Caco-2 (cell line): ENCODE results near the gene CAPN8. TPM values are rescaled to one million over a fixed set of nuclear protein-coding genes. Genes with fewer than 3 reads are reported as not detected.

Experiments
- BruUV-seq: library from RNA; stranded (reverse); fragments of 400-500 nt; replicated peaks from 2 replicates; lab custom pipeline; 2021; lab: Mats Ljungman, UMichigan
- CTCF ChIA-PET: fragments of 300-600 bp; sonication (Branson Sonifier 250); formaldehyde crosslinking; loops from one replicate; lab custom pipeline; 2022; ENCODE audit warnings: antibody characterized with exemption; lab: Charles Lee
- POLR2A ChIA-PET: fragments of 300-600 bp; sonication (Branson Sonifier 250); formaldehyde crosslinking; loops from one replicate; lab custom pipeline; 2022; ENCODE audit warnings: antibody characterized with exemption; lab: Charles Lee
- DNase-seq, 2 experiments: peaks; one replicate each; pipeline versions ENCODE4 v3.0.0 to v3.0.0-alpha.2; 2020 to 2022
- H3K27me3 ChIP-seq: replicated peaks from 2 replicates; pipeline ENCODE4 v1.6.0; 2011; ENCODE audit warnings: low read length; ENCODE audit not compliant: control insufficient read depth, insufficient read depth
- H3K36me3 ChIP-seq: 2 replicates; pipeline ENCODE4 v1.5.1; 2011; ENCODE audit warnings: low read length; ENCODE audit not compliant: control insufficient read depth, insufficient read depth
- H3K4me1 ChIP-seq: fragments of 250-450 bp; sonication (Bioruptor Pico); 2 replicates; pipeline ENCODE4 v1.5.1; 2020; ENCODE audit warnings: mild to moderate bottlenecking
- H3K4me3 ChIP-seq: 2 replicates; pipeline ENCODE4 v1.5.1; 2011; ENCODE audit warnings: low read depth, mild to moderate bottlenecking, control low read depth, low read length
- H3K9me3 ChIP-seq: fragments of 250-450 bp; sonication (Bioruptor Pico); 2 replicates; pipeline ENCODE4 v1.5.1; 2020; ENCODE audit warnings: mild to moderate bottlenecking, moderate library complexity
- H3K27ac Mint-ChIP-seq: one replicate; pipeline ENCODE4 v1.8.0; 2022; ENCODE audit warnings: mixed read lengths; ENCODE audit not compliant: unreplicated experiment
- H3K27me3 Mint-ChIP-seq: one replicate; pipeline ENCODE4 v1.8.0; 2022; ENCODE audit warnings: mixed read lengths; ENCODE audit not compliant: insufficient read depth, unreplicated experiment
- H3K36me3 Mint-ChIP-seq: one replicate; pipeline ENCODE4 v1.8.0; 2022; ENCODE audit warnings: mild to moderate bottlenecking, mixed read lengths; ENCODE audit not compliant: insufficient read depth, unreplicated experiment
- H3K4me1 Mint-ChIP-seq: one replicate; pipeline ENCODE4 v1.8.0; 2022; ENCODE audit warnings: low read depth, mixed read lengths; ENCODE audit not compliant: unreplicated experiment
- H3K4me3 Mint-ChIP-seq: one replicate; pipeline ENCODE4 v1.8.0; 2022; ENCODE audit warnings: mild to moderate bottlenecking, moderate library complexity, mixed read lengths; ENCODE audit not compliant: unreplicated experiment
- H3K9me3 Mint-ChIP-seq: one replicate; pipeline ENCODE4 v1.8.0; 2022; ENCODE audit warnings: mixed read lengths; ENCODE audit not compliant: unreplicated experiment
- intact Hi-C: fragments of 100-400 bp; cut with micrococcal nuclease; formaldehyde crosslinking; loops from one replicate; pipeline ENCODE4 v1.10.0; 2022; ENCODE audit not compliant: unreplicated experiment
- total RNA-seq: library from RNA; stranded (reverse); gene quantifications from 2 replicates; pipeline ENCODE4 v1.2.3, GENCODE V29; 2022
- TF ChIP-seq, protein P1 (sequence below), 2 experiments: fragments of 200-600 bp in 1 of 2; IDR thresholded peaks; 1 replicate in 1 of 2; 2 replicates in 1 of 2; pipeline versions ENCODE4 v1.5.1 to v1.8.0; 2011 to 2022; ENCODE audit warnings: antibody characterized with exemption in 1 of 2, control low read depth in 1 of 2, inconsistent platforms in 1 of 2, low read depth in 1 of 2, low read length in 1 of 2, mild to moderate bottlenecking in 1 of 2, moderate library complexity in 1 of 2; ENCODE audit not compliant: insufficient read depth in 1 of 2, severe bottlenecking in 1 of 2, unreplicated experiment in 1 of 2

Gene CAPN8
- total RNA-seq, 1 experiment from 2014 or later = 4.1 TPM

GRCh38 chr1:223549740-223550139 is 115.8 kb downstream of the CAPN8 start:
- no peak overlapping the region for H3K27ac Mint-ChIP-seq
- Histone ChIP-seq H3K9me3 (no peaks in the 10 kb centered on the region), H3K4me1 (no peaks in the 10 kb centered on the region), H3K36me3 (no peaks in the 10 kb centered on the region), H3K4me3 (no peak overlapping the region), H3K27me3 (no peaks in the 10 kb centered on the region)
- TF ChIP-seq, protein P1, sequence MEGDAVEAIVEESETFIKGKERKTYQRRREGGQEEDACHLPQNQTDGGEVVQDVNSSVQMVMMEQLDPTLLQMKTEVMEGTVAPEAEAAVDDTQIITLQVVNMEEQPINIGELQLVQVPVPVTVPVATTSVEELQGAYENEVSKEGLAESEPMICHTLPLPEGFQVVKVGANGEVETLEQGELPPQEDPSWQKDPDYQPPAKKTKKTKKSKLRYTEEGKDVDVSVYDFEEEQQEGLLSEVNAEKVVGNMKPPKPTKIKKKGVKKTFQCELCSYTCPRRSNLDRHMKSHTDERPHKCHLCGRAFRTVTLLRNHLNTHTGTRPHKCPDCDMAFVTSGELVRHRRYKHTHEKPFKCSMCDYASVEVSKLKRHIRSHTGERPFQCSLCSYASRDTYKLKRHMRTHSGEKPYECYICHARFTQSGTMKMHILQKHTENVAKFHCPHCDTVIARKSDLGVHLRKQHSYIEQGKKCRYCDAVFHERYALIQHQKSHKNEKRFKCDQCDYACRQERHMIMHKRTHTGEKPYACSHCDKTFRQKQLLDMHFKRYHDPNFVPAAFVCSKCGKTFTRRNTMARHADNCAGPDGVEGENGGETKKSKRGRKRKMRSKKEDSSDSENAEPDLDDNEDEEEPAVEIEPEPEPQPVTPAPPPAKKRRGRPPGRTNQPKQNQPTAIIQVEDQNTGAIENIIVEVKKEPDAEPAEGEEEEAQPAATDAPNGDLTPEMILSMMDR (IDR thresholded peaks at IDR 0.05; ENCODE audit: insufficient read depth in 1 of 2, low read depth in 1 of 2, low read length in 1 of 2, severe bottlenecking in 1 of 2, unreplicated experiment in 1 of 2) = no peak
- H3K4me3 Mint-ChIP-seq = no peak overlapping the region
- H3K27me3 Mint-ChIP-seq = no peaks in the 10 kb centered on the region
- intact Hi-C loops = no loop called here
- DNase-seq = no peak
- no peaks in the 10 kb centered on the region for H3K4me1 Mint-ChIP-seq
- H3K36me3 Mint-ChIP-seq = no peaks in the 10 kb centered on the region
- CTCF ChIA-PET = interaction anchor here (0.6 to 1.0 kb wide), 3 partner anchors 18 to 152 kb away, joined by 3 read pairs; no protein-coding TSS in a partner anchor
- POLR2A ChIA-PET = no interaction called here
- BruUV-seq = no TSS peak
- H3K9me3 Mint-ChIP-seq = no peaks in the 10 kb centered on the region

DNA sequence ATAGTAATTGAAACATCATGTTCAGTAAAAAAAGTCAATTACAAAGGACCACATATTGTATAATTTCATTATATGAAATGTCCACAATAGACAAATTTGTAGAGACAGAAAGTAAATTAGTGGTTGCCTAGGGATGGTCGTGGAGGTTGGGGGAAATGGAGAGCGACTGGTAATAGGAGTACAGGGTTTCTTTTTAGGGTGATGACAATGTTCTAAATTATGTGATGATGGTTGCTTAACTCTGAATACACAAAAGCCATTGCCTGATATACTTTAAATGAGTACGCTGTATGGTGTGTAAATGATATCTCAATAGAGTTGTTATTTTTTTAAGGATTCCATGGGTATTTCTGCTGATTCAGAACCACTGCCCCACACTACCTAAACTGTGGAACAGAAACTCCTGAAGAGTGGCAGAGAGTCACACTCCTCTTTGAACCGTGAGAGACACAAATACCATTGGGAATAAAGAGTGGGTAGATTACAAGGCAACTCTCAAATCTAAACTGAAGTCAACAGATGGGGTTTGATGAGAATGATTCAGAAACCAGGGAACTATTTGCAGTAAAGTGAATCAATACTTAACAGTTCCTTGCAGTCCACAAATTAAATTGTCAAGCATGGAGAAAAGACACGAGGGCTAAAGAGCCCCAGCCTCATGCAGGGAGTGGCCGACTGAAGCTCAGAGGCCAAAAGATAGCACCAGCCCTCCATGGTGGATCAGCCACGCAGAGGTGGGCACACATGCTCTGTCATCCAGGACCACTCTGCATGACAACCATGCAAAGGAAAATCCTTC is 118.0 kb downstream of the CAPN8 start:
- TF ChIP-seq, protein P1 (IDR thresholded peaks at IDR 0.05; ENCODE audit: insufficient read depth in 1 of 2, low read depth in 1 of 2, low read length in 1 of 2, severe bottlenecking in 1 of 2, unreplicated experiment in 1 of 2) = no peak
- Histone ChIP-seq H3K9me3 (no peaks in the 10 kb centered on the region), H3K4me1 (no peaks in the 10 kb centered on the region), H3K4me3 (no peak overlapping the region), H3K36me3 (no peaks in the 10 kb centered on the region), H3K27me3 (no peaks in the 10 kb centered on the region)
- no peak for DNase-seq
- CTCF ChIA-PET = no interaction called here
- H3K27ac Mint-ChIP-seq = no peak overlapping the region
- H3K4me1 Mint-ChIP-seq = no peaks in the 10 kb centered on the region
- BruUV-seq = no TSS peak
- H3K4me3 Mint-ChIP-seq = no peak overlapping the region
- intact Hi-C loops = no loop called here
- no peaks in the 10 kb centered on the region for H3K27me3 Mint-ChIP-seq
- POLR2A ChIA-PET = no interaction called here
- no peaks in the 10 kb centered on the region for H3K36me3 Mint-ChIP-seq
- H3K9me3 Mint-ChIP-seq = no peaks in the 10 kb centered on the region

GRCh38 chr1:223545343-223545742 is 120.2 kb downstream of the CAPN8 start:
- Mint-ChIP-seq H3K36me3 (no peaks in the 10 kb centered on the region), H3K4me3 (no peak overlapping the region), H3K27ac (no peak overlapping the region), H3K4me1 (no peaks in the 10 kb centered on the region), H3K27me3 (no peaks in the 10 kb centered on the region), H3K9me3 (no peaks in the 10 kb centered on the region)
- Histone ChIP-seq H3K4me3 (no peak overlapping the region), H3K4me1 (no peaks in the 10 kb centered on the region), H3K36me3 (no peaks in the 10 kb centered on the region), H3K27me3 (no peaks in the 10 kb centered on the region), H3K9me3 (no peaks in the 10 kb centered on the region)
- intact Hi-C loops = no loop called here
- TF ChIP-seq, protein P1 (IDR thresholded peaks at IDR 0.05; ENCODE audit: insufficient read depth in 1 of 2, low read depth in 1 of 2, low read length in 1 of 2, severe bottlenecking in 1 of 2, unreplicated experiment in 1 of 2) = no peak
- ChIA-PET CTCF (interaction anchor here (0.7 kb wide), 1 partner anchor 171 kb away, joined by 6 read pairs; no protein-coding TSS in a partner anchor), POLR2A (no interaction called here)
- BruUV-seq = no TSS peak
- DNase-seq = no peak
